KMS-11 (cell line): ENCODE data around the gene SIRT1.
A peak's percentile ranks its signal among the peaks of the same experiment; 100 is the strongest.

Experiments
- H2AFZ ChIP-seq: fragments of 200-600 bp; sonication (generic); 2 replicates; pipeline ENCODE4 v1.6.1; 2016; ENCODE audit warnings: antibody characterized with exemption, mixed run types, low read depth
- H3K27ac ChIP-seq: fragments of 200-600 bp; sonication (generic); 2 replicates; pipeline ENCODE4 v1.6.1; 2016; ENCODE audit warnings: mild to moderate bottlenecking, mixed run types
- H3K27me3 ChIP-seq: fragments of 200-600 bp; sonication (generic); 2 replicates; pipeline ENCODE4 v1.6.1; 2017; ENCODE audit warnings: mild to moderate bottlenecking, low read depth, mixed run types, moderate library complexity; ENCODE audit not compliant: insufficient read depth
- H3K36me3 ChIP-seq: fragments of 200-600 bp; sonication (generic); 2 replicates; pipeline ENCODE4 v1.6.1; 2017; ENCODE audit warnings: mild to moderate bottlenecking, mixed run types; ENCODE audit not compliant: insufficient read depth
- H3K4me1 ChIP-seq: fragments of 200-600 bp; sonication (generic); 2 replicates; pipeline ENCODE4 v1.6.1; 2016; ENCODE audit warnings: mild to moderate bottlenecking, low read depth, mixed run types; ENCODE audit not compliant: poor library complexity, severe bottlenecking
- H3K4me2 ChIP-seq: fragments of 200-600 bp; sonication (generic); 2 replicates; pipeline ENCODE4 v1.7.0; 2016; ENCODE audit warnings: mild to moderate bottlenecking, mixed run types
- H3K4me3 ChIP-seq: fragments of 200-600 bp; sonication (generic); IDR thresholded peaks from 2 replicates; pipeline ENCODE4 v1.6.1; 2017; ENCODE audit warnings: low read depth, low read length, mixed read lengths; ENCODE audit not compliant: insufficient read depth
- H3K79me2 ChIP-seq: fragments of 200-600 bp; sonication (generic); 2 replicates; pipeline ENCODE4 v1.6.1; 2016; ENCODE audit warnings: low read depth, mixed run types; ENCODE audit not compliant: insufficient read depth
- H3K9ac ChIP-seq: fragments of 200-600 bp; sonication (generic); 2 replicates; pipeline ENCODE4 v1.6.1; 2016; ENCODE audit warnings: mild to moderate bottlenecking, mixed run types
- H4K20me1 ChIP-seq: fragments of 200-600 bp; sonication (generic); 2 replicates; pipeline ENCODE4 v1.6.1; 2016; ENCODE audit warnings: mild to moderate bottlenecking, mixed run types; ENCODE audit not compliant: insufficient read depth
- CTCF ChIP-seq: fragments of 200-600 bp; sonication (generic); conservative IDR thresholded peaks from 2 replicates; pipeline ENCODE4 v1.6.1; 2017; ENCODE audit warnings: low read depth, mild to moderate bottlenecking, antibody characterized with exemption, low read length, moderate library complexity, mixed read lengths

SIRT1 gene

DNA sequence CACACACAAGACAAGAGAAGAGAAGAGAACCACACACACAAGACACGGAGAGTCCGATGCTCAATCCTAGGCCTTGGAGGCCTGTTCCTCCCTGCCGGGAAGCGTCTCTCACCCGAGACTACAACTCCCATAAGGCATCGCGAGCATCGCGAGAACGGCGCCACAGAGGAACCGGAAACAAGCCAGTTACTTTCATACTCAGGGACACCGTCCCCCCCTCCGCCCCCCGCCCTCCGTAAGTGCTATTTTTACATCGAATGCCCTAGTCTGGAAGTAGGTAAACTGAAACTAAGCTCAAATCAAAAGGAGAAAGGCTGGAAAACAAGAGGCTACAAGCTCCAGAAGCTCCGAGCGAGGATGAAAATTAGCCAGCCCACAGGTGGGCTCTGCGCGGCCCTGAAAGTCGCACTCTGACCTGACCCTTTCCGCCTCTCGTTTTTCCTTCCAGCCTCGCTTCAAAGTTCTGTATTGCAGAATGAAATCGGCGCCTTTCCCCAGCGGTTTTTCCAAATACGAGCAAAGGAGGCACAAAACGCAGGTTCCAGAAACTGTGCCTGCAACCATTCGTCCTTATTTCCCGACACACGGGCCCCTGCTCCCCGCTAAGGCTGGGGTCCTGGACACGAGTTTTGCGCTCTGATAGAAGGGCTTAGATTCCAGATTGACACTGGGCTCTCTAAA, 35.0 kb upstream of the SIRT1 start:
- peak overlapping the region; percentile 98 for H2AFZ ChIP-seq
- H3K36me3 ChIP-seq: no peaks in the 10 kb centered on the region
- no peaks in the 10 kb centered on the region for H3K27me3 ChIP-seq
- TF ChIP-seq CTCF: no peak
- H3K27ac ChIP-seq: peak overlapping the region; percentile 47
- no peaks in the 10 kb centered on the region for H3K4me1 ChIP-seq
- H4K20me1 ChIP-seq: no peaks in the 10 kb centered on the region
- peak overlapping the region; percentile 96 for H3K4me2 ChIP-seq
- H3K79me2 ChIP-seq: no peaks in the 10 kb centered on the region
- H3K4me3 ChIP-seq: no peak overlapping the region
- H3K9ac ChIP-seq: peak overlapping the region; percentile 74

GRCh38 chr10:67851186-67851585, 33.3 kb upstream of the SIRT1 start:
- Histone ChIP-seq H2AFZ (no peak overlapping the region), H3K9ac (no peak overlapping the region), H3K4me1 (no peaks in the 10 kb centered on the region), H3K27me3 (no peaks in the 10 kb centered on the region), H3K27ac (no peak overlapping the region), H3K79me2 (no peaks in the 10 kb centered on the region), H3K4me3 (no peak overlapping the region), H4K20me1 (no peaks in the 10 kb centered on the region), H3K4me2 (no peak overlapping the region), H3K36me3 (no peaks in the 10 kb centered on the region)
- TF ChIP-seq CTCF: no peak

GRCh38 chr10:67852761-67853160, 31.7 kb upstream of the SIRT1 start:
- Histone ChIP-seq H3K36me3 (no peaks in the 10 kb centered on the region), H3K27me3 (no peaks in the 10 kb centered on the region), H3K4me2 (no peak overlapping the region), H3K4me3 (no peak overlapping the region), H3K4me1 (no peaks in the 10 kb centered on the region), H3K79me2 (no peaks in the 10 kb centered on the region), H2AFZ (no peak overlapping the region), H3K9ac (no peak overlapping the region), H4K20me1 (no peaks in the 10 kb centered on the region), H3K27ac (no peak overlapping the region)
- TF ChIP-seq CTCF: no peak

DNA sequence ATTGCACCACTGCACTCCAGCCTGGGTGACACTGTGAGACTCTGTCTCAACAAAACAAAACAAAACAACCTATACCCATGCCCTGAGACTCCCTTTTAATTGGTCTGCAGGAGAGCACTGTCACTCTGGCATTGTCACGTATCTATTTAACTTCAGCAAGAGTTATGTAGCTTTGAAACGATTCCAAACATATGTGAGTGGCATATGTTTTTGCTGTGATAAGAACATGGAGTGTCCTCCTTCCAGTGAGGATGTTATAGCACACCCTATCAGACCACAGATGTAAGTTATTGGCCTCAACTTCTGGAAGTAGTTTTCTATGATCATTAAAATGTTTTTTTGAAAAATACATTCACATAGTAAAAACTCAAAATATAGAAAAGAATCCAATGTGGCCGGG, 30.9 kb upstream of the SIRT1 start:
- Histone ChIP-seq H4K20me1 (no peaks in the 10 kb centered on the region), H3K27ac (no peak overlapping the region), H3K36me3 (no peaks in the 10 kb centered on the region), H3K4me1 (no peaks in the 10 kb centered on the region), H3K9ac (no peak overlapping the region), H2AFZ (no peak overlapping the region), H3K79me2 (no peaks in the 10 kb centered on the region), H3K4me3 (no peak overlapping the region), H3K4me2 (no peak overlapping the region), H3K27me3 (no peaks in the 10 kb centered on the region)
- TF ChIP-seq CTCF: no peak
